RWPE2 (cell line): ENCODE results near the gene AP3S2.
A peak's percentile ranks its signal among the peaks of the same experiment; 100 is the strongest.

Source experiments
- ATAC-seq: fragments of 200-7000 bp; cut with Tn5 transposase; 3 replicates; pipeline ENCODE4 v1.9.1; 2021; ENCODE audit warnings: low read depth
- DNase-seq: peaks from one replicate; pipeline ENCODE4 v3.0.0-alpha.2; 2020; ENCODE audit warnings: low spot score
- H3K27ac ChIP-seq: fragments of 450-650 bp; 2 replicates; pipeline ENCODE4 v1.5.1; 2017; ENCODE audit warnings: mild to moderate bottlenecking; ENCODE audit not compliant: poor library complexity, severe bottlenecking
- H3K27me3 ChIP-seq: fragments of 250-450 bp; sonication (Bioruptor Pico); 2 replicates; pipeline ENCODE4 v1.5.1; 2021; ENCODE audit warnings: mild to moderate bottlenecking, moderate library complexity; ENCODE audit not compliant: insufficient read depth, poor library complexity, severe bottlenecking
- H3K36me3 ChIP-seq: fragments of 250-450 bp; sonication (Bioruptor Pico); 2 replicates; pipeline ENCODE4 v1.5.1; 2020; ENCODE audit warnings: low read depth, mild to moderate bottlenecking, moderate library complexity
- H3K4me1 ChIP-seq: fragments of 250-450 bp; sonication (Bioruptor Pico); 2 replicates; pipeline ENCODE4 v1.5.1; 2021; ENCODE audit warnings: mild to moderate bottlenecking, moderate library complexity; ENCODE audit not compliant: insufficient read depth, poor library complexity, severe bottlenecking
- H3K4me3 ChIP-seq: fragments of 250-450 bp; sonication (Bioruptor Pico); 2 replicates; pipeline ENCODE4 v1.5.1; 2021; ENCODE audit warnings: mild to moderate bottlenecking, moderate library complexity; ENCODE audit not compliant: severe bottlenecking
- H3K9me3 ChIP-seq: fragments of 250-450 bp; sonication (Bioruptor Pico); 2 replicates; pipeline ENCODE4 v1.5.1; 2021; ENCODE audit warnings: mild to moderate bottlenecking, moderate library complexity; ENCODE audit not compliant: severe bottlenecking
- CTCF ChIP-seq: fragments of 450-650 bp; IDR thresholded peaks from one replicate; pipeline ENCODE4 v1.5.1; 2017; ENCODE audit warnings: mild to moderate bottlenecking, moderate library complexity; ENCODE audit not compliant: poor library complexity, severe bottlenecking

The AP3S2 gene

GRCh38 chr15:89806559-89807550, 86.9 kb downstream of the AP3S2 start:
- no peak for TF ChIP-seq CTCF
- no peak overlapping the region for H3K4me3 ChIP-seq
- ATAC-seq (no peak), DNase-seq (no peak)
- peaks cover 5% of the 10 kb centered on the region for H3K4me1 ChIP-seq
- no peaks in the 10 kb centered on the region for H3K9me3 ChIP-seq
- no peaks in the 10 kb centered on the region for H3K36me3 ChIP-seq
- H3K27ac ChIP-seq = no peak overlapping the region
- no peaks in the 10 kb centered on the region for H3K27me3 ChIP-seq

- H3K36me3 ChIP-seq = no peaks in the 10 kb centered on the region
- H3K27ac ChIP-seq = no peak overlapping the region
- H3K27me3 ChIP-seq = no peaks in the 10 kb centered on the region
- DNase-seq (no peak), ATAC-seq (no peak)
- H3K4me3 ChIP-seq = no peak overlapping the region
- H3K9me3 ChIP-seq = no peaks in the 10 kb centered on the region
- H3K4me1 ChIP-seq = peaks cover 4% of the 10 kb centered on the region
- TF ChIP-seq CTCF = no peak
These were observed 87.6 kb downstream of the AP3S2 start for GRCh38 chr15:89806210-89806558.

- Histone ChIP-seq H3K4me1 (no peaks in the 10 kb centered on the region), H3K9me3 (no peaks in the 10 kb centered on the region), H3K27ac (no peak overlapping the region), H3K27me3 (no peaks in the 10 kb centered on the region), H3K36me3 (no peaks in the 10 kb centered on the region), H3K4me3 (no peak overlapping the region)
- no peak for DNase-seq
- ATAC-seq = no peak; the same call in 2 of the 3 replicates
- no peak for TF ChIP-seq CTCF
These were observed 88.3 kb downstream of the AP3S2 start for GRCh38 chr15:89805241-89806209.

- no peak for ATAC-seq
- no peaks in the 10 kb centered on the region for H3K36me3 ChIP-seq
These were observed 89.6 kb downstream of the AP3S2 start for GRCh38 chr15:89803941-89804800.

More at GRCh38 chr15:89803941-89804800, 89.6 kb downstream of the AP3S2 start:
- Histone ChIP-seq H3K27me3 (no peaks in the 10 kb centered on the region), H3K9me3 (no peaks in the 10 kb centered on the region), H3K4me1 (no peaks in the 10 kb centered on the region), H3K27ac (no peak overlapping the region), H3K4me3 (no peak overlapping the region)
- peak; percentile 72 for DNase-seq
- TF ChIP-seq CTCF = no peak
